ENCODE results near the gene C12orf43.

The C12orf43 gene

DNA sequence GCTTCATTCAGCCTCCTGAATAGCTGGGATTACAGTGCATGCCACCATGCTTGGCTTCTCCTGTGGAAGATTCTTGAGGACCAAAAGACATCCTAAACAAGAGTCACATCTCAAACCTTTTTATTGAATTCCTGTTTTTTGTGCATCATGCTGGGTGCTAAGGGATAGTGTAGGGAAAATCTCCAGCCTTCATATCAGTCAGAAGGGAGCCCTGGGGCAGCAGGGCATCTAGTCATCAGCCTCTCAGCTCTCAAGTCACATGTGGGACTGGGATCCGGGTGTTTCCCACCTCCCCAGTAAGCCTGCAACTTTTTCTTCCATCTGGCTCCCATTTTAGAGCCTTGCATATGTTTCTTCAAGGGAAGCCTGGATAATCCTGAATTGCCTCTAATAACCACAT is 47.8 kb upstream of the C12orf43 start:
- Histone ChIP-seq H3K27ac (ENCODE audit: extremely low read depth, low read depth, low read length) (no peak overlapping the region), H3K36me3 (ENCODE audit: control insufficient read depth in 2 of 2, insufficient read depth in 1 of 2, low read length in 2 of 2) (no peaks in the 10 kb centered on the region), H3K4me1 (ENCODE audit: control insufficient read depth, insufficient read depth, low read length) (no peaks in the 10 kb centered on the region), H3K4me3 (ENCODE audit: low read depth, low read length) (no peak overlapping the region), H3K9me3 (ENCODE audit: control insufficient read depth, insufficient read depth, low read depth, low read length) (no peaks in the 10 kb centered on the region)
- TF ChIP-seq, protein P1, sequence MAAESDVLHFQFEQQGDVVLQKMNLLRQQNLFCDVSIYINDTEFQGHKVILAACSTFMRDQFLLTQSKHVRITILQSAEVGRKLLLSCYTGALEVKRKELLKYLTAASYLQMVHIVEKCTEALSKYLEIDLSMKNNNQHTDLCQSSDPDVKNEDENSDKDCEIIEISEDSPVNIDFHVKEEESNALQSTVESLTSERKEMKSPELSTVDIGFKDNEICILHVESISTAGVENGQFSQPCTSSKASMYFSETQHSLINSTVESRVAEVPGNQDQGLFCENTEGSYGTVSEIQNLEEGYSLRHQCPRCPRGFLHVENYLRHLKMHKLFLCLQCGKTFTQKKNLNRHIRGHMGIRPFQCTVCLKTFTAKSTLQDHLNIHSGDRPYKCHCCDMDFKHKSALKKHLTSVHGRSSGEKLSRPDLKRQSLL (tag by site-specific recombination; IDR thresholded peaks at IDR 0.05): no peak
- no peak for TF ChIP-seq ZNF362 (tag by site-specific recombination; IDR thresholded peaks at IDR 0.05)
- TF ChIP-seq ZNF596 (tag by site-specific recombination; IDR thresholded peaks at IDR 0.05): no peak
- TF ChIP-seq ZBTB17 (tag by site-specific recombination; IDR thresholded peaks at IDR 0.05): no peak
- TF ChIP-seq, protein P2, sequence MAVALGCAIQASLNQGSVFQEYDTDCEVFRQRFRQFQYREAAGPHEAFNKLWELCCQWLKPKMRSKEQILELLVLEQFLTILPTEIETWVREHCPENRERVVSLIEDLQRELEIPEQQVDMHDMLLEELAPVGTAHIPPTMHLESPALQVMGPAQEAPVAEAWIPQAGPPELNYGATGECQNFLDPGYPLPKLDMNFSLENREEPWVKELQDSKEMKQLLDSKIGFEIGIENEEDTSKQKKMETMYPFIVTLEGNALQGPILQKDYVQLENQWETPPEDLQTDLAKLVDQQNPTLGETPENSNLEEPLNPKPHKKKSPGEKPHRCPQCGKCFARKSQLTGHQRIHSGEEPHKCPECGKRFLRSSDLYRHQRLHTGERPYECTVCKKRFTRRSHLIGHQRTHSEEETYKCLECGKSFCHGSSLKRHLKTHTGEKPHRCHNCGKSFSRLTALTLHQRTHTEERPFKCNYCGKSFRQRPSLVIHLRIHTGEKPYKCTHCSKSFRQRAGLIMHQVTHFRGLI (tag by site-specific recombination; IDR thresholded peaks at IDR 0.05): no peak
- TF ChIP-seq, protein P3, sequence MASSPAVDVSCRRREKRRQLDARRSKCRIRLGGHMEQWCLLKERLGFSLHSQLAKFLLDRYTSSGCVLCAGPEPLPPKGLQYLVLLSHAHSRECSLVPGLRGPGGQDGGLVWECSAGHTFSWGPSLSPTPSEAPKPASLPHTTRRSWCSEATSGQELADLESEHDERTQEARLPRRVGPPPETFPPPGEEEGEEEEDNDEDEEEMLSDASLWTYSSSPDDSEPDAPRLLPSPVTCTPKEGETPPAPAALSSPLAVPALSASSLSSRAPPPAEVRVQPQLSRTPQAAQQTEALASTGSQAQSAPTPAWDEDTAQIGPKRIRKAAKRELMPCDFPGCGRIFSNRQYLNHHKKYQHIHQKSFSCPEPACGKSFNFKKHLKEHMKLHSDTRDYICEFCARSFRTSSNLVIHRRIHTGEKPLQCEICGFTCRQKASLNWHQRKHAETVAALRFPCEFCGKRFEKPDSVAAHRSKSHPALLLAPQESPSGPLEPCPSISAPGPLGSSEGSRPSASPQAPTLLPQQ (tag by site-specific recombination; IDR thresholded peaks at IDR 0.05): no peak
- TF ChIP-seq ZNF560 (tag by site-specific recombination; IDR thresholded peaks at IDR 0.05; ENCODE audit: borderline replicate concordance): no peak
- no peak for TF ChIP-seq SP2 (tag by site-specific recombination; IDR thresholded peaks at IDR 0.05)
- no peak for TF ChIP-seq ZBTB48 (tag by site-specific recombination; IDR thresholded peaks at IDR 0.05)
- TF ChIP-seq REPIN1 (tag by site-specific recombination; IDR thresholded peaks at IDR 0.05; ENCODE audit: low read depth): no peak
- TF ChIP-seq BCL11B (tag by site-specific recombination; IDR thresholded peaks at IDR 0.05; ENCODE audit: low read depth): no peak
- no peak for TF ChIP-seq PBX3 (CRISPR knock-in tag; IDR thresholded peaks at IDR 0.05)
- no peak for TF ChIP-seq ZNF302 (tag by site-specific recombination; IDR thresholded peaks at IDR 0.05; ENCODE audit: low read depth)
- no peak for TF ChIP-seq ZNF623 (tag by site-specific recombination; IDR thresholded peaks at IDR 0.05)
- TF ChIP-seq ZFHX2 (tag by site-specific recombination; conservative IDR thresholded peaks at IDR 0.05): no peak
- CTCF ChIA-PET: no interaction called here
- POLR2A ChIA-PET: no interaction called here

GRCh38 chr12:121062391-121063045 is 46.2 kb upstream of the C12orf43 start:
- H3K4me3 ChIP-seq (ENCODE audit: low read depth, low read length): no peak overlapping the region
- POLR2A ChIA-PET: no interaction called here
- no peaks in the 10 kb centered on the region for H3K36me3 ChIP-seq (ENCODE audit: control insufficient read depth in 2 of 2, insufficient read depth in 1 of 2, low read length in 2 of 2)
- CTCF ChIA-PET: interaction anchor here (0.6 to 4.2 kb wide), 13 partner anchors 8 to 385 kb away, joined by 3 to 26 read pairs (median 4); no protein-coding TSS in a partner anchor
- H3K4me1 ChIP-seq (ENCODE audit: control insufficient read depth, insufficient read depth, low read length): no peaks in the 10 kb centered on the region
- H3K27ac ChIP-seq (ENCODE audit: extremely low read depth, low read depth, low read length): no peak overlapping the region
- no peaks in the 10 kb centered on the region for H3K9me3 ChIP-seq (ENCODE audit: control insufficient read depth, insufficient read depth, low read depth, low read length)
- TF ChIP-seq ZNF324 (tag by site-specific recombination; IDR thresholded peaks at IDR 0.05) (no peak), ZNF571 (tag by site-specific recombination; IDR thresholded peaks at IDR 0.05) (no peak), ZNF473 (tag by site-specific recombination; IDR thresholded peaks at IDR 0.05) (no peak), TSHZ1 (tag by site-specific recombination; IDR thresholded peaks at IDR 0.05; ENCODE audit: borderline replicate concordance) (no peak), KLF9 (tag by site-specific recombination; IDR thresholded peaks at IDR 0.05; ENCODE audit: low read depth) (no peak), MYNN (tag by site-specific recombination; IDR thresholded peaks at IDR 0.05; ENCODE audit: borderline replicate concordance) (no peak), ZBTB8A (tag by site-specific recombination; IDR thresholded peaks at IDR 0.05) (no peak), ZFP3 (tag by site-specific recombination; IDR thresholded peaks at IDR 0.05; ENCODE audit: low read depth) (no peak)
- TF ChIP-seq, protein P4, sequence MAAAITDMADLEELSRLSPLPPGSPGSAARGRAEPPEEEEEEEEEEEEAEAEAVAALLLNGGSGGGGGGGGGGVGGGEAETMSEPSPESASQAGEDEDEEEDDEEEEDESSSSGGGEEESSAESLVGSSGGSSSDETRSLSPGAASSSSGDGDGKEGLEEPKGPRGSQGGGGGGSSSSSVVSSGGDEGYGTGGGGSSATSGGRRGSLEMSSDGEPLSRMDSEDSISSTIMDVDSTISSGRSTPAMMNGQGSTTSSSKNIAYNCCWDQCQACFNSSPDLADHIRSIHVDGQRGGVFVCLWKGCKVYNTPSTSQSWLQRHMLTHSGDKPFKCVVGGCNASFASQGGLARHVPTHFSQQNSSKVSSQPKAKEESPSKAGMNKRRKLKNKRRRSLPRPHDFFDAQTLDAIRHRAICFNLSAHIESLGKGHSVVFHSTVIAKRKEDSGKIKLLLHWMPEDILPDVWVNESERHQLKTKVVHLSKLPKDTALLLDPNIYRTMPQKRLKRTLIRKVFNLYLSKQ (tag by site-specific recombination; IDR thresholded peaks at IDR 0.05; ENCODE audit: borderline replicate concordance): no peak
